ENCODE measurements around the gene AK4.
A peak's percentile ranks its signal among the peaks of the same experiment; 100 is the strongest.

Gene AK4

DNA sequence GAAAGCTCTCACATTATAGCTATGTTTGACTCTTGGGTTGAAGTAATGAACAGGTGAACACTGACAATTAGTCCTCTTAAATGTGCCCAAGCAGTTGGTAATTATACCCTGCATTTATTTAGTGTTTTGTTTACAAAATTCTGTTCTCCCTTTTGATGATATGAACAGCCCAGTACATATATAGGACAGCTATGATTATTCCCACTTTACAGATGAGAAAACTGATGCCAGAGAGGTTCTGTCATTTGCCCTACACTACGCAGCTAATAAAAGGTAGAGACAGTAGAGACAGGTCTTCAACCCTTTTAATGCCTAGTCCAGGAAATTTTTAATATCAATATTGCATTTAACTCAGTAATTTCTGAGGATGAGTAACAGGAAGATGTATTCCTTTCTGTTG lies 115.3 kb downstream of the AK4 start:
- no peak overlapping the region for H3K4me2 ChIP-seq (ENCODE audit: low read length)
- H3K36me3 ChIP-seq (ENCODE audit: control insufficient read depth, insufficient read depth, low read length) = no peaks in the 10 kb centered on the region
- no peaks in the 10 kb centered on the region for H3K4me1 ChIP-seq
- H3K9me3 ChIP-seq (ENCODE audit: control insufficient read depth, low read length) = no peaks in the 10 kb centered on the region
- no peak overlapping the region for H3K9ac ChIP-seq
- H3K27me3 ChIP-seq (ENCODE audit: control insufficient read depth, insufficient read depth, low read length) = peaks cover 3% of the 10 kb centered on the region
- no peaks in the 10 kb centered on the region for H3K79me2 ChIP-seq
- H3K27ac ChIP-seq = no peak overlapping the region
- no peak overlapping the region for H3K4me3 ChIP-seq (ENCODE audit: low read depth, low read length)
- H2AFZ ChIP-seq = no peak overlapping the region
- TF ChIP-seq, protein P1, sequence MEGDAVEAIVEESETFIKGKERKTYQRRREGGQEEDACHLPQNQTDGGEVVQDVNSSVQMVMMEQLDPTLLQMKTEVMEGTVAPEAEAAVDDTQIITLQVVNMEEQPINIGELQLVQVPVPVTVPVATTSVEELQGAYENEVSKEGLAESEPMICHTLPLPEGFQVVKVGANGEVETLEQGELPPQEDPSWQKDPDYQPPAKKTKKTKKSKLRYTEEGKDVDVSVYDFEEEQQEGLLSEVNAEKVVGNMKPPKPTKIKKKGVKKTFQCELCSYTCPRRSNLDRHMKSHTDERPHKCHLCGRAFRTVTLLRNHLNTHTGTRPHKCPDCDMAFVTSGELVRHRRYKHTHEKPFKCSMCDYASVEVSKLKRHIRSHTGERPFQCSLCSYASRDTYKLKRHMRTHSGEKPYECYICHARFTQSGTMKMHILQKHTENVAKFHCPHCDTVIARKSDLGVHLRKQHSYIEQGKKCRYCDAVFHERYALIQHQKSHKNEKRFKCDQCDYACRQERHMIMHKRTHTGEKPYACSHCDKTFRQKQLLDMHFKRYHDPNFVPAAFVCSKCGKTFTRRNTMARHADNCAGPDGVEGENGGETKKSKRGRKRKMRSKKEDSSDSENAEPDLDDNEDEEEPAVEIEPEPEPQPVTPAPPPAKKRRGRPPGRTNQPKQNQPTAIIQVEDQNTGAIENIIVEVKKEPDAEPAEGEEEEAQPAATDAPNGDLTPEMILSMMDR (IDR thresholded peaks at IDR 0.05) = no peak

DNA sequence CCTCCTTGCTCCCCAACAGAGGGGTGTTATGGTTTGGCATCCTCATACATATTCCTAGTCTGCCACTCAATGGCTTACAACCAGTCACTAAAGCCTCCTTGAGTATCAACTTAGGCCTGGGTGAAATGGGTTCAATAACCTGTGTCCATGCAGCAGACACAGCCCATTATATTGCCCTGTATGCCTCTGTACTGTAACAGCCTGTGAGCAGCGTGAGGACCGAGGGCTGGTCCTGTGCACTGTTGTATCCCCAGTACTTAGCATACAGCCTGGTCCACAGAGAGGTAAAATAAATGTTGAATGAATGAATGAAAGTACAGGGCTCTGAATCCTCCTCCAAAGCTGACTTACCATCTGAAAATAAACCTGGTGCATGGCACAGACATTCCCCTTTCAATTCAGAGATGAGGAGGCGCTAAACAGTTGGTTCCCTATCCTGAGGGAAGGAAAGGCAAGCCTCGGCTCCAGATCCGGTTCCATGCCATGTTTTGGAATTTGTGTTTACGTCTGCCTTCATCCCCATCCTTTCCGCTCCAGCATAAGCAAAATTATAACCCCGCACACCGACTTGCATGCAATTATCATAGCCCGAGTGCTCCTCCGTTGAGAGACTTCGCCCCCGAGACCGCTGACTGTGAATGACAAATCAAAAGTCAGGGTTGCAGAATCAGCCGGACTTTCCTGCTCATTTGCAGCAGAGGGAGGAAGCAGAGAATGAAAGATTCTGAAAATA lies 116.4 kb downstream of the AK4 start:
- Histone ChIP-seq H3K4me3 (ENCODE audit: low read depth, low read length) (no peak overlapping the region), H3K79me2 (no peaks in the 10 kb centered on the region), H3K4me1 (no peaks in the 10 kb centered on the region), H3K27ac (no peak overlapping the region), H2AFZ (no peak overlapping the region), H3K4me2 (ENCODE audit: low read length) (no peak overlapping the region), H3K27me3 (ENCODE audit: control insufficient read depth, insufficient read depth, low read length) (peaks cover 3% of the 10 kb centered on the region), H3K9me3 (ENCODE audit: control insufficient read depth, low read length) (no peaks in the 10 kb centered on the region), H3K36me3 (ENCODE audit: control insufficient read depth, insufficient read depth, low read length) (no peaks in the 10 kb centered on the region), H3K9ac (no peak overlapping the region)
- TF ChIP-seq, protein P1 (IDR thresholded peaks at IDR 0.05) = no peak

DNA sequence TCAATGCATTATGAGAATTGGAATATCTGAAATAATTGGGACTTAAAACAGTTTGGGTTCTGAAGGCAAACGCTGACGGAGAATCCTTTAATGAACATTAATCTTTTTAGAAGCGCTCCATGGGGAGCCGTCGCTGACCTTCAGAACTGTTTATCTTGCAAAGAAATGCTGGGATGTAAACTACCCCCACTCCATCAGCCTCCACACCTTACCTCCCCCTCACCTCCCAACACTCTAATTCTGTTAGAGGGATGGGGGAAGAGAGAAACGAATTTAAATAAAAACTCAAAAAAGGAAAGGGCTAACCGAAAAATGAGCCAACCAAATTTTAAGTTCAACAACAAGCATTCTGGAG lies 117.3 kb downstream of the AK4 start:
- H3K79me2 ChIP-seq = no peaks in the 10 kb centered on the region
- H3K27me3 ChIP-seq (ENCODE audit: control insufficient read depth, insufficient read depth, low read length) = peaks cover 3% of the 10 kb centered on the region
- peak overlapping the region; percentile 11 for H3K4me2 ChIP-seq (ENCODE audit: low read length)
- TF ChIP-seq, protein P1 (IDR thresholded peaks at IDR 0.05) = no peak
- H3K9ac ChIP-seq = no peak overlapping the region
- no peaks in the 10 kb centered on the region for H3K4me1 ChIP-seq
- no peaks in the 10 kb centered on the region for H3K9me3 ChIP-seq (ENCODE audit: control insufficient read depth, low read length)
- no peaks in the 10 kb centered on the region for H3K36me3 ChIP-seq (ENCODE audit: control insufficient read depth, insufficient read depth, low read length)
- H3K27ac ChIP-seq = no peak overlapping the region
- H2AFZ ChIP-seq = peak overlapping the region; percentile 84
- no peak overlapping the region for H3K4me3 ChIP-seq (ENCODE audit: low read depth, low read length)

DNA sequence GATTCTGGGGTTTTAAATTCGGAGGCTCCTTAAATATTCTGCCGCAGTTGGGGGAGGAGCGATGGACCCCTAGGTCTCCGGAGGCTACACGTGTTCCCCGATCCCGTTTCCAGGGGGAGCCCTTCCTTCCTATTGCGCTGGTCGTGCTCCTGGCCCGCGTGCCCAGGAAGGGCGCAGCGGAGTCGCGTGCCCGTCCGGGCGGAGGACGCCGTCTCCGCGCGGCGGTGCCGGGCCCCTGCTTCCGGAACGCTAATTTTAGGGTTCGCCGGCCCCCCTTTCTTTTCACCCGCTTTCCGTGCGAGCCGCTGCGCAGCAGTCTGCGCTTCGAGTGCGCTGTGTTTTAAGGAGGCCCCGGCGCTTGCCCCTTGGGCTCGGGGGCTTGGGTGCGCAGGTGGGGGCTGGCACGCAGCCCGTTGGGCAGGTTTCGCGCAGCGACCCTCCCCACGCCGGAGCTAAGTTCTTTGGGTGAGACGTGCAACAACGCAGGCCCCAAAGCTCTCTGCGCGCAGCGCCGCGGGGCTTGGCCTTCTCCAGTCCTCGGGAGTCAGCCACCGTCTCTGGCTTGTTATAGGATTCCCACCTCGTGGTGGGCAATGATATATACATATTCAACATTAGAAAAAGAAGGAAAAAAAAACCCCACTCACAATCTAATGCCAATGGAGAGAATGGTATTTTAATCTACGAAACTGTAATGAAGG lies 117.8 kb downstream of the AK4 start:
- Histone ChIP-seq H3K27me3 (ENCODE audit: control insufficient read depth, insufficient read depth, low read length) (peaks cover 3% of the 10 kb centered on the region), H2AFZ (peak overlapping the region; percentile 84), H3K9ac (peak overlapping the region; percentile 9), H3K79me2 (no peaks in the 10 kb centered on the region), H3K4me1 (no peaks in the 10 kb centered on the region), H3K27ac (no peak overlapping the region), H3K36me3 (ENCODE audit: control insufficient read depth, insufficient read depth, low read length) (no peaks in the 10 kb centered on the region), H3K4me2 (ENCODE audit: low read length) (peak overlapping the region; percentile 48), H3K9me3 (ENCODE audit: control insufficient read depth, low read length) (no peaks in the 10 kb centered on the region), H3K4me3 (ENCODE audit: low read depth, low read length) (no peak overlapping the region)
- TF ChIP-seq, protein P1 (IDR thresholded peaks at IDR 0.05) = no peak

All from parathyroid adenoma (tissue), 2 donors.